Right atrium auricular region (tissue), 2 donors: ENCODE measurements around the gene SPTLC3. TPM values are rescaled to one million over a fixed set of nuclear protein-coding genes. Genes with fewer than 3 reads are reported as not detected.

ENCODE experiments used
- DNase-seq: peaks from one replicate; pipeline ENCODE4 v3.0.0-alpha.2; 2019; ENCODE audit warnings: low spot score
- H3K27ac ChIP-seq, 2 donors: fragments of 200-600 bp; sonication (generic); 1 replicate in 1 of 2; 2 replicates in 1 of 2; pipeline ENCODE4 v1.5.1; 2016 to 2019
- H3K27me3 ChIP-seq, 2 donors: fragments of 200-600 bp; sonication (generic); one replicate each; pipeline versions ENCODE4 v1.5.1 to v1.6.0; 2017 to 2019
- H3K36me3 ChIP-seq: fragments of 200-600 bp; sonication (generic); one replicate; pipeline ENCODE4 v1.5.1; 2016
- H3K4me1 ChIP-seq, 2 donors: fragments of 200-600 bp; sonication (generic); one replicate each; pipeline versions ENCODE4 v1.5.1 to v1.6.0; 2017 to 2019
- H3K4me3 ChIP-seq, 2 donors: fragments of 200-600 bp; sonication (generic); 1 replicate in 1 of 2; 2 replicates in 1 of 2; pipeline ENCODE4 v1.5.1; 2017 to 2019; ENCODE audit warnings: mild to moderate bottlenecking in 1 of 2, moderate library complexity in 1 of 2
- H3K9me3 ChIP-seq, 2 donors: fragments of 200-600 bp; sonication (generic); one replicate each; pipeline ENCODE4 v1.5.1; 2019
- total RNA-seq, 2 donors: library from RNA; depleted of rRNA; stranded (reverse); fragments of >200 nt; gene quantifications; one replicate each; pipeline ENCODE4 v1.1.0, GENCODE V29; 2016
- TF ChIP-seq, protein P1 (sequence below), 2 donors: fragments of 200-600 bp; sonication (generic); IDR thresholded peaks; one replicate each; pipeline ENCODE4 v1.5.1; 2019; ENCODE audit warnings: antibody characterized with exemption in 2 of 2

SPTLC3 gene
- total RNA-seq, 2 donors from 2014 or later: 2.8 to 4.2 TPM

DNA sequence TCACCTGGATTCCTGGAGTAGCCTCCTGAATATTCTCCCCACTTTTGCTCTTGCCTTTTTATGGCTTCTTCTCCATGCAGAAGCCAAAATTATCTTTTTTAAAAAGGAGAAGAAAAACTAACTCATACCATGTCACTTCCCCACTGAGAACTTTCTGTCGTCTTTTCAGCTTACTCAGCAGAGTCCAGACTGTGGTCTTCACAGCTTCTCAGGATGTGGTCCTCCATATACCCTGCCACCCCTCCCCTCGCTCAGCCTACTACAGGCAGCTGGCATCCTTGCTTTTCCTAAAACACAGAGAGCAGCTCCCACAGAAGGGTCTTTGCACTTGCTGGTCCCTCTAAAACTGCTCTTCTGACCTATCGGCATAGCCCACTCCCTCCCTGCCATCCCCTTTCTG, 122.9 kb downstream of the SPTLC3 start:
- Histone ChIP-seq H3K27ac (no peak overlapping the region), H3K36me3 (peaks cover 6% of the 10 kb centered on the region), H3K4me1 (no peaks in the 10 kb centered on the region), H3K27me3 (no peaks in the 10 kb centered on the region), H3K9me3 (peaks cover 0 to 6% of the 10 kb centered on the region in 2 donors), H3K4me3 (no peak overlapping the region)
- TF ChIP-seq, protein P1, sequence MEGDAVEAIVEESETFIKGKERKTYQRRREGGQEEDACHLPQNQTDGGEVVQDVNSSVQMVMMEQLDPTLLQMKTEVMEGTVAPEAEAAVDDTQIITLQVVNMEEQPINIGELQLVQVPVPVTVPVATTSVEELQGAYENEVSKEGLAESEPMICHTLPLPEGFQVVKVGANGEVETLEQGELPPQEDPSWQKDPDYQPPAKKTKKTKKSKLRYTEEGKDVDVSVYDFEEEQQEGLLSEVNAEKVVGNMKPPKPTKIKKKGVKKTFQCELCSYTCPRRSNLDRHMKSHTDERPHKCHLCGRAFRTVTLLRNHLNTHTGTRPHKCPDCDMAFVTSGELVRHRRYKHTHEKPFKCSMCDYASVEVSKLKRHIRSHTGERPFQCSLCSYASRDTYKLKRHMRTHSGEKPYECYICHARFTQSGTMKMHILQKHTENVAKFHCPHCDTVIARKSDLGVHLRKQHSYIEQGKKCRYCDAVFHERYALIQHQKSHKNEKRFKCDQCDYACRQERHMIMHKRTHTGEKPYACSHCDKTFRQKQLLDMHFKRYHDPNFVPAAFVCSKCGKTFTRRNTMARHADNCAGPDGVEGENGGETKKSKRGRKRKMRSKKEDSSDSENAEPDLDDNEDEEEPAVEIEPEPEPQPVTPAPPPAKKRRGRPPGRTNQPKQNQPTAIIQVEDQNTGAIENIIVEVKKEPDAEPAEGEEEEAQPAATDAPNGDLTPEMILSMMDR (IDR thresholded peaks at IDR 0.05): no peak
- no peak for DNase-seq

- Histone ChIP-seq H3K9me3 (no peaks in the 10 kb centered on the region), H3K36me3 (no peaks in the 10 kb centered on the region), H3K27me3 (no peaks in the 10 kb centered on the region), H3K4me3 (no peak overlapping the region), H3K27ac (no peak overlapping the region), H3K4me1 (no peaks in the 10 kb centered on the region)
- TF ChIP-seq, protein P1 (IDR thresholded peaks at IDR 0.05): no peak
- DNase-seq: no peak
Measured at GRCh38 chr20:13139459-13140150, 130.8 kb downstream of the SPTLC3 start.

DNA sequence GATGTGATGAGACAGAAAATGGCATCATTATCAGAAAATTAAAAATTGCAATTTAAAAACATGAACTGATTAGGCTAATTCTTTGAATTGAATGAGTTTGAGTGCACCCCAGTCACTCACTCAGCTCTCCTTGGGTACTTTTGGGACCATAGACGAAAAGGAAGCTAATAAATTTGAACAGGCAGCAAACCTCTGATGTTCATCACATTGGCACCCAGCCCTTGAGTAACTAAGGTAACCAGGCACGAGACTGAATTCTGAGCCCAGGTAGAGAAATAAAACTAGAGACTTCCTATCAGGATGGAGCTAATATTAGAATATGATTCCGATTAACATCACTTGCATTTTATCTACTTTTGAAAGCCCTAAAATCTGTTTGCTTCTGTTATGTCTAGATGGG, 131.4 kb downstream of the SPTLC3 start:
- TF ChIP-seq, protein P1 (IDR thresholded peaks at IDR 0.05): no peak
- Histone ChIP-seq H3K4me1 (no peaks in the 10 kb centered on the region), H3K27me3 (no peaks in the 10 kb centered on the region), H3K9me3 (peaks cover 0 to 3% of the 10 kb centered on the region in 2 donors), H3K36me3 (no peaks in the 10 kb centered on the region), H3K4me3 (no peak overlapping the region), H3K27ac (no peak overlapping the region)
- DNase-seq: no peak

DNA sequence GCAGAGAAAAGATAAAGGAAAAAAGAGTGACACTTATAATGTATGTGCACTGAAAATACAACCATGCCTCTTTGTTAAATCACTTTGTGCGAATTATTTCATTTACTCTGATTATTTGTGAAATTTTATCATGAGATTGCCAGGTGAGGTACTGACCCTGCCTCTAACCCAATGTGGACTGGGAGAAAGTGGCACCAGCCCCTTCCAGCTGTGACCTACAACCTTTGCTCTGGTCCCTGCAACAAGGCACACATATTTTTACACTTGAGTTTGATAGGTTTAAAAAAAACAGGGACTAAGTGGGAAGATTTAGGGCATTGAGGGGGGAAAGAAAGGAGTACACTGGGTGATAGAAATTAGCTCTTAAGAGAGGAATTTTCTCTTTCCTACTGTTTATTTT, 132.0 kb downstream of the SPTLC3 start:
- no peak for DNase-seq
- Histone ChIP-seq H3K9me3 (peaks cover 0 to 9% of the 10 kb centered on the region in 2 donors), H3K4me3 (no peak overlapping the region), H3K36me3 (no peaks in the 10 kb centered on the region), H3K27ac (no peak overlapping the region), H3K27me3 (no peaks in the 10 kb centered on the region), H3K4me1 (no peaks in the 10 kb centered on the region)
- TF ChIP-seq, protein P1 (IDR thresholded peaks at IDR 0.05): no peak

GRCh38 chr20:13141546-13141945, 132.8 kb downstream of the SPTLC3 start:
- no peak overlapping the region for H3K27ac ChIP-seq
- no peak for DNase-seq
- H3K4me3 ChIP-seq: no peak overlapping the region
- no peaks in the 10 kb centered on the region for H3K27me3 ChIP-seq
- peaks cover 0 to under 1% of the 10 kb centered on the region in 2 donors for H3K4me1 ChIP-seq
- H3K36me3 ChIP-seq: no peaks in the 10 kb centered on the region
- H3K9me3 ChIP-seq: peaks cover 0 to 9% of the 10 kb centered on the region in 2 donors
- TF ChIP-seq, protein P1 (IDR thresholded peaks at IDR 0.05): no peak

- TF ChIP-seq, protein P1 (IDR thresholded peaks at IDR 0.05): no peak
- no peak overlapping the region for H3K27ac ChIP-seq
- no peak for DNase-seq
- no peaks in the 10 kb centered on the region for H3K27me3 ChIP-seq
- no peaks in the 10 kb centered on the region for H3K36me3 ChIP-seq
- H3K4me3 ChIP-seq: no peak overlapping the region
- peaks cover 0 to 9% of the 10 kb centered on the region in 2 donors for H3K9me3 ChIP-seq
- H3K4me1 ChIP-seq: peaks cover 0 to 7% of the 10 kb centered on the region in 2 donors
Measured at GRCh38 chr20:13142143-13142542, 133.4 kb downstream of the SPTLC3 start.
